MM.1S (cell line): Measurements from ENCODE around the gene SYVN1.
A peak's percentile ranks its signal among the peaks of the same experiment; 100 is the strongest.

Source experiments
- DNase-seq: peaks from one replicate; pipeline ENCODE4 v3.0.0-alpha.2; 2015
- H2AFZ ChIP-seq: fragments of 300-600 bp; sonication (generic); 2 replicates; pipeline ENCODE4 v1.6.0; 2016; ENCODE audit warnings: antibody characterized with exemption, low read length
- H3F3A ChIP-seq: fragments of 300-600 bp; sonication (generic); 2 replicates; pipeline ENCODE4 v1.6.1; 2016; ENCODE audit warnings: mild to moderate bottlenecking, antibody characterized with exemption, low read length, moderate library complexity, mixed read lengths; ENCODE audit not compliant: insufficient read depth
- H3K27ac ChIP-seq: fragments of 300-600 bp; sonication (generic); 2 replicates; pipeline ENCODE4 v1.5.1; 2016; ENCODE audit warnings: mild to moderate bottlenecking, low read length
- H3K27me3 ChIP-seq: fragments of 300-600 bp; sonication (generic); replicated peaks from 2 replicates; pipeline ENCODE4 v1.6.0; 2016; ENCODE audit warnings: low read length; ENCODE audit not compliant: insufficient read depth
- H3K36me3 ChIP-seq: fragments of 300-600 bp; sonication (generic); replicated peaks from 2 replicates; pipeline ENCODE4 v1.6.1; 2016; ENCODE audit warnings: mild to moderate bottlenecking, low read length, mixed read lengths; ENCODE audit not compliant: insufficient read depth
- H3K4me1 ChIP-seq: fragments of 300-600 bp; sonication (generic); 2 replicates; pipeline ENCODE4 v1.6.1; 2016; ENCODE audit warnings: low read length, mixed read lengths
- H3K4me2 ChIP-seq: fragments of 300-600 bp; sonication (generic); 2 replicates; pipeline ENCODE4 v1.6.0; 2016; ENCODE audit warnings: low read depth, low read length
- H3K4me3 ChIP-seq: fragments of 300-600 bp; sonication (generic); 2 replicates; pipeline ENCODE4 v1.5.1; 2016; ENCODE audit warnings: low read length, mixed read lengths
- H3K79me2 ChIP-seq: fragments of 300-600 bp; sonication (generic); 2 replicates; pipeline ENCODE4 v1.6.1; 2016; ENCODE audit warnings: mixed run types, low read length, mixed read lengths
- H3K9ac ChIP-seq: fragments of 300-600 bp; sonication (generic); 2 replicates; pipeline ENCODE4 v1.6.1; 2016; ENCODE audit warnings: low read length, mixed read lengths
- H3K9me2 ChIP-seq: fragments of 300-600 bp; sonication (generic); replicated peaks from 2 replicates; pipeline ENCODE4 v1.6.1; 2016; ENCODE audit warnings: mild to moderate bottlenecking, low read length, mixed read lengths; ENCODE audit not compliant: insufficient read depth
- H3K9me3 ChIP-seq: fragments of 300-600 bp; sonication (generic); replicated peaks from 2 replicates; pipeline ENCODE4 v1.6.1; 2016; ENCODE audit warnings: mild to moderate bottlenecking, low read length, mixed read lengths; ENCODE audit not compliant: insufficient read depth
- H4K20me1 ChIP-seq: fragments of 300-600 bp; sonication (generic); 2 replicates; pipeline ENCODE4 v1.6.1; 2016; ENCODE audit warnings: mild to moderate bottlenecking, low read length, moderate library complexity, mixed read lengths; ENCODE audit not compliant: insufficient read depth
- EZH2 ChIP-seq: fragments of 300-600 bp; sonication (generic); optimal IDR thresholded peaks from 2 replicates; pipeline ENCODE3; 2017; ENCODE audit warnings: low read depth, mild to moderate bottlenecking, antibody characterized with exemption, low read length, mixed read lengths
- EZH2phosphoT487 ChIP-seq: fragments of 300-600 bp; sonication (generic); IDR thresholded peaks from 2 replicates; pipeline ENCODE4 v1.6.1; 2018; ENCODE audit warnings: antibody characterized with exemption, low read length
- TF ChIP-seq, protein P1 (sequence below): fragments of 300-600 bp; sonication (generic); IDR thresholded peaks from 2 replicates; pipeline ENCODE4 v1.5.1; 2016; ENCODE audit warnings: antibody characterized with exemption, low read length, mixed read lengths

SYVN1 gene

GRCh38 chr11:65131895-65132237 is 2.5 kb downstream of the SYVN1 start:
- no peaks in the 10 kb centered on the region for H3K9me2 ChIP-seq
- H3K4me1 ChIP-seq = peaks cover 15% of the 10 kb centered on the region
- DNase-seq = no peak
- no peaks in the 10 kb centered on the region for H3K9me3 ChIP-seq
- peak overlapping the region; percentile 95 for H3K4me3 ChIP-seq
- H3K9ac ChIP-seq = peak overlapping the region; percentile 99; the same call in 1 of the 2 replicates
- TF ChIP-seq EZH2 (no peak), EZH2phosphoT487 (no peak)
- TF ChIP-seq, protein P1, sequence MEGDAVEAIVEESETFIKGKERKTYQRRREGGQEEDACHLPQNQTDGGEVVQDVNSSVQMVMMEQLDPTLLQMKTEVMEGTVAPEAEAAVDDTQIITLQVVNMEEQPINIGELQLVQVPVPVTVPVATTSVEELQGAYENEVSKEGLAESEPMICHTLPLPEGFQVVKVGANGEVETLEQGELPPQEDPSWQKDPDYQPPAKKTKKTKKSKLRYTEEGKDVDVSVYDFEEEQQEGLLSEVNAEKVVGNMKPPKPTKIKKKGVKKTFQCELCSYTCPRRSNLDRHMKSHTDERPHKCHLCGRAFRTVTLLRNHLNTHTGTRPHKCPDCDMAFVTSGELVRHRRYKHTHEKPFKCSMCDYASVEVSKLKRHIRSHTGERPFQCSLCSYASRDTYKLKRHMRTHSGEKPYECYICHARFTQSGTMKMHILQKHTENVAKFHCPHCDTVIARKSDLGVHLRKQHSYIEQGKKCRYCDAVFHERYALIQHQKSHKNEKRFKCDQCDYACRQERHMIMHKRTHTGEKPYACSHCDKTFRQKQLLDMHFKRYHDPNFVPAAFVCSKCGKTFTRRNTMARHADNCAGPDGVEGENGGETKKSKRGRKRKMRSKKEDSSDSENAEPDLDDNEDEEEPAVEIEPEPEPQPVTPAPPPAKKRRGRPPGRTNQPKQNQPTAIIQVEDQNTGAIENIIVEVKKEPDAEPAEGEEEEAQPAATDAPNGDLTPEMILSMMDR = no peak
- peak overlapping the region; percentile 90 for H3K4me2 ChIP-seq
- H3K27me3 ChIP-seq = no peaks in the 10 kb centered on the region
- H3F3A ChIP-seq = peaks cover 60% of the 10 kb centered on the region
- H3K27ac ChIP-seq = peak overlapping the region; percentile 97
- no peaks in the 10 kb centered on the region for H4K20me1 ChIP-seq
- peaks cover 18% of the 10 kb centered on the region for H3K36me3 ChIP-seq
- no peak overlapping the region for H2AFZ ChIP-seq
- peaks cover 70% of the 10 kb centered on the region for H3K79me2 ChIP-seq

GRCh38 chr11:65131417-65131776 is 2.9 kb downstream of the SYVN1 start:
- peaks cover 19% of the 10 kb centered on the region for H3K36me3 ChIP-seq
- no peak for DNase-seq
- H3K9ac ChIP-seq = peak overlapping the region; percentile 99; the same call in 1 of the 2 replicates
- TF ChIP-seq, protein P1 = no peak
- no peak for TF ChIP-seq EZH2
- TF ChIP-seq EZH2phosphoT487 = no peak
- no peaks in the 10 kb centered on the region for H3K27me3 ChIP-seq
- H4K20me1 ChIP-seq = no peaks in the 10 kb centered on the region
- no peak overlapping the region; the same call in 1 of the 2 replicates for H3K4me3 ChIP-seq
- H3K27ac ChIP-seq = peak overlapping the region; percentile 97; the same call in 1 of the 2 replicates
- H3K4me1 ChIP-seq = peaks cover 15% of the 10 kb centered on the region
- H3F3A ChIP-seq = peaks cover 63% of the 10 kb centered on the region
- peaks cover 70% of the 10 kb centered on the region for H3K79me2 ChIP-seq
- no peak overlapping the region for H2AFZ ChIP-seq
- H3K4me2 ChIP-seq = peak overlapping the region; percentile 90; the same call in 1 of the 2 replicates
- H3K9me2 ChIP-seq = no peaks in the 10 kb centered on the region
- H3K9me3 ChIP-seq = no peaks in the 10 kb centered on the region

- H3K27me3 ChIP-seq = no peaks in the 10 kb centered on the region
- no peak overlapping the region for H3K4me2 ChIP-seq
- no peaks in the 10 kb centered on the region for H3K9me2 ChIP-seq
- H3K4me3 ChIP-seq = no peak overlapping the region
- H3K9me3 ChIP-seq = no peaks in the 10 kb centered on the region
- H3K79me2 ChIP-seq = peaks cover 72% of the 10 kb centered on the region
- H3K27ac ChIP-seq = no peak overlapping the region
- H3K9ac ChIP-seq = no peak overlapping the region
- peaks cover 15% of the 10 kb centered on the region for H3K4me1 ChIP-seq
- peaks cover 19% of the 10 kb centered on the region for H3K36me3 ChIP-seq
- no peak for DNase-seq
- peaks cover 65% of the 10 kb centered on the region for H3F3A ChIP-seq
- TF ChIP-seq EZH2 = no peak
- TF ChIP-seq EZH2phosphoT487 = no peak
- TF ChIP-seq, protein P1 = no peak
- no peaks in the 10 kb centered on the region for H4K20me1 ChIP-seq
- no peak overlapping the region for H2AFZ ChIP-seq
Observed at GRCh38 chr11:65130631-65131416, 3.5 kb downstream of the SYVN1 start.
